ENCODE results near the gene DCANP1.

DNA sequence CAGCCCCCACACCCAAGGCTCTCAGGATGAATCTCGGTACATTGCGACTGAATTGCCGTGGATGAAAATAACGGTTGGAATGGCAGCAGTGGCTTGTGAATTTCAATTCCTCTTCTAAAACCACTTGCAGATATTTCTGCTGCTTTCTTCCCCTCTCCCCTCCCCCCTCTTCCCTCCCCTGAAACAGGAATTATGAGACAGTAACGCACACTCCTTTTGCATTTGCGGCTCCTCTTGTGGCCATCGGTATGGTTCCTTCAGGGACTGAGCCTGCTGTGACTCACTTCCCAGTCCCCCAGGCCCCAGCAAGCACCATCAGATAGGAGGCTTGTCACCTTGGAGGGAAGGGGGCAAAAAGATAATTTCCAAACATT lies 9.7 kb downstream of the DCANP1 start:
- TF ChIP-seq, protein P1, sequence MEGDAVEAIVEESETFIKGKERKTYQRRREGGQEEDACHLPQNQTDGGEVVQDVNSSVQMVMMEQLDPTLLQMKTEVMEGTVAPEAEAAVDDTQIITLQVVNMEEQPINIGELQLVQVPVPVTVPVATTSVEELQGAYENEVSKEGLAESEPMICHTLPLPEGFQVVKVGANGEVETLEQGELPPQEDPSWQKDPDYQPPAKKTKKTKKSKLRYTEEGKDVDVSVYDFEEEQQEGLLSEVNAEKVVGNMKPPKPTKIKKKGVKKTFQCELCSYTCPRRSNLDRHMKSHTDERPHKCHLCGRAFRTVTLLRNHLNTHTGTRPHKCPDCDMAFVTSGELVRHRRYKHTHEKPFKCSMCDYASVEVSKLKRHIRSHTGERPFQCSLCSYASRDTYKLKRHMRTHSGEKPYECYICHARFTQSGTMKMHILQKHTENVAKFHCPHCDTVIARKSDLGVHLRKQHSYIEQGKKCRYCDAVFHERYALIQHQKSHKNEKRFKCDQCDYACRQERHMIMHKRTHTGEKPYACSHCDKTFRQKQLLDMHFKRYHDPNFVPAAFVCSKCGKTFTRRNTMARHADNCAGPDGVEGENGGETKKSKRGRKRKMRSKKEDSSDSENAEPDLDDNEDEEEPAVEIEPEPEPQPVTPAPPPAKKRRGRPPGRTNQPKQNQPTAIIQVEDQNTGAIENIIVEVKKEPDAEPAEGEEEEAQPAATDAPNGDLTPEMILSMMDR (IDR thresholded peaks at IDR 0.05 in 2 of 3, conservative IDR thresholded peaks at IDR 0.05 in 1 of 3; ENCODE audit: control insufficient read depth in 2 of 3, extremely low read depth in 1 of 3, insufficient read depth in 1 of 3, low read depth in 3 of 3, low read length in 3 of 3), result no peak
- TF ChIP-seq, protein P2, sequence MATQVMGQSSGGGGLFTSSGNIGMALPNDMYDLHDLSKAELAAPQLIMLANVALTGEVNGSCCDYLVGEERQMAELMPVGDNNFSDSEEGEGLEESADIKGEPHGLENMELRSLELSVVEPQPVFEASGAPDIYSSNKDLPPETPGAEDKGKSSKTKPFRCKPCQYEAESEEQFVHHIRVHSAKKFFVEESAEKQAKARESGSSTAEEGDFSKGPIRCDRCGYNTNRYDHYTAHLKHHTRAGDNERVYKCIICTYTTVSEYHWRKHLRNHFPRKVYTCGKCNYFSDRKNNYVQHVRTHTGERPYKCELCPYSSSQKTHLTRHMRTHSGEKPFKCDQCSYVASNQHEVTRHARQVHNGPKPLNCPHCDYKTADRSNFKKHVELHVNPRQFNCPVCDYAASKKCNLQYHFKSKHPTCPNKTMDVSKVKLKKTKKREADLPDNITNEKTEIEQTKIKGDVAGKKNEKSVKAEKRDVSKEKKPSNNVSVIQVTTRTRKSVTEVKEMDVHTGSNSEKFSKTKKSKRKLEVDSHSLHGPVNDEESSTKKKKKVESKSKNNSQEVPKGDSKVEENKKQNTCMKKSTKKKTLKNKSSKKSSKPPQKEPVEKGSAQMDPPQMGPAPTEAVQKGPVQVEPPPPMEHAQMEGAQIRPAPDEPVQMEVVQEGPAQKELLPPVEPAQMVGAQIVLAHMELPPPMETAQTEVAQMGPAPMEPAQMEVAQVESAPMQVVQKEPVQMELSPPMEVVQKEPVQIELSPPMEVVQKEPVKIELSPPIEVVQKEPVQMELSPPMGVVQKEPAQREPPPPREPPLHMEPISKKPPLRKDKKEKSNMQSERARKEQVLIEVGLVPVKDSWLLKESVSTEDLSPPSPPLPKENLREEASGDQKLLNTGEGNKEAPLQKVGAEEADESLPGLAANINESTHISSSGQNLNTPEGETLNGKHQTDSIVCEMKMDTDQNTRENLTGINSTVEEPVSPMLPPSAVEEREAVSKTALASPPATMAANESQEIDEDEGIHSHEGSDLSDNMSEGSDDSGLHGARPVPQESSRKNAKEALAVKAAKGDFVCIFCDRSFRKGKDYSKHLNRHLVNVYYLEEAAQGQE (IDR thresholded peaks at IDR 0.05; ENCODE audit: low read depth, low read length), result no peak
- TF ChIP-seq YY1 (IDR thresholded peaks at IDR 0.05; ENCODE audit: low read depth, low read length), result no peak
- TF ChIP-seq MAX (IDR thresholded peaks at IDR 0.05; ENCODE audit: low read depth, low read length), result no peak
- no peak for TF ChIP-seq HDAC2 (IDR thresholded peaks at IDR 0.05)
- no peak for TF ChIP-seq CHD1 (IDR thresholded peaks at IDR 0.05; ENCODE audit: low read depth, low read length)
- TF ChIP-seq TAF1 (IDR thresholded peaks at IDR 0.05; ENCODE audit: borderline replicate concordance, low read depth, low read length), result no peak
- no peak for TF ChIP-seq RAD21 (IDR thresholded peaks at IDR 0.05; ENCODE audit: insufficient read depth, low read depth, low read length)

Measured in GM12878 (cell line).